HEK293T (cell line): Measurements from ENCODE around the gene LRRC8E.

Experiments
- BHLHE40 ChIP-seq: fragments of 450-650 bp; IDR thresholded peaks from 2 replicates; pipeline ENCODE4 v1.6.1; 2016; ENCODE audit warnings: mild to moderate bottlenecking, moderate library complexity, borderline replicate concordance
- FOXA1 ChIP-seq: fragments of 450-650 bp; IDR thresholded peaks from 2 replicates; pipeline ENCODE4 v1.6.1; 2016; ENCODE audit warnings: mild to moderate bottlenecking
- FOXK2 ChIP-seq: fragments of 450-650 bp; IDR thresholded peaks from 2 replicates; pipeline ENCODE4 v1.6.1; 2016; ENCODE audit warnings: mild to moderate bottlenecking
- FOXM1 ChIP-seq: fragments of 450-650 bp; IDR thresholded peaks from 2 replicates; pipeline ENCODE4 v1.6.1; 2017; ENCODE audit warnings: mild to moderate bottlenecking, borderline replicate concordance
- HDGF ChIP-seq: fragments of 450-650 bp; IDR thresholded peaks from 2 replicates; pipeline ENCODE4 v1.6.1; 2017; ENCODE audit warnings: antibody characterized with exemption, borderline replicate concordance
- L3MBTL2 ChIP-seq: fragments of 450-650 bp; conservative IDR thresholded peaks from 2 replicates; pipeline ENCODE4 v1.6.1; 2016; ENCODE audit warnings: mild to moderate bottlenecking
- LEF1 ChIP-seq: fragments of 450-650 bp; IDR thresholded peaks from 2 replicates; pipeline ENCODE4 v1.6.1; 2017; ENCODE audit warnings: mild to moderate bottlenecking, borderline replicate concordance
- SP1 ChIP-seq: fragments of 450-650 bp; IDR thresholded peaks from 2 replicates; pipeline ENCODE4 v1.6.1; 2017
- SUZ12 ChIP-seq: fragments of 450-650 bp; IDR thresholded peaks from 2 replicates; pipeline ENCODE4 v1.6.1; 2016; ENCODE audit warnings: mild to moderate bottlenecking
- TARDBP ChIP-seq: fragments of 450-650 bp; IDR thresholded peaks from 2 replicates; pipeline ENCODE4 v1.6.1; 2016
- ZNF384 ChIP-seq: fragments of 450-650 bp; IDR thresholded peaks from 2 replicates; pipeline ENCODE4 v1.6.1; 2016

DNA sequence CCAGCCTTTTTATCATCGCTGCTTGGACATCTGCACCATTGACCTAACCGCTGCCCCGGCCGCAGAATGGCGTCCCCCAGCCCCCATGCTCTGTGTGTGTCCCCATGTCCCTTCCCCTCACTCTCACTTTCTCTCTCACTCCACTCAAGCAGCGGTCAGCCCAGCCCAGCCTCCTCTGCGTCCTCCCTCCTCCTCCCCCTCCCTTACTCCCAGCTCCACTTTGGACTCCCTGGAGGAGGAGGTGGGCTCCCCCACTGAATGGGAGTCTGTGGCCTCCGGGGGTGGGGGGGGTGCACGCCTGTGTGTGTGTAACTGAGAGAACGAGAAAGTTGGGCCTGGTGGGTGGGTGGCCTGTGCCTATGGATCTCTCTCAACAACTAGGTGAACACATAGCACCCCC is 17.5 kb downstream of the LRRC8E start:
- TF ChIP-seq TARDBP = no peak
- TF ChIP-seq SP1 = no peak
- no peak for TF ChIP-seq SUZ12
- TF ChIP-seq FOXK2 = no peak
- TF ChIP-seq FOXM1 = no peak
- no peak for TF ChIP-seq L3MBTL2
- TF ChIP-seq FOXA1 = no peak
- TF ChIP-seq LEF1 = no peak
- TF ChIP-seq ZNF384 = no peak
- TF ChIP-seq HDGF = no peak
- no peak for TF ChIP-seq BHLHE40
